GM21360 (cell line): ENCODE results near the gene RBBP8NL.

ENCODE experiments used
- ATAC-seq: cut with Tn5 transposase; IDR thresholded peaks from one replicate; pipeline ENCODE4 v1.9.1; 2021; ENCODE audit warnings: mild to moderate bottlenecking, moderate library complexity; ENCODE audit not compliant: unreplicated experiment

RBBP8NL gene

GRCh38 chr20:62365814-62366369 is 61.4 kb downstream of the RBBP8NL start:
- ATAC-seq = no peak

DNA sequence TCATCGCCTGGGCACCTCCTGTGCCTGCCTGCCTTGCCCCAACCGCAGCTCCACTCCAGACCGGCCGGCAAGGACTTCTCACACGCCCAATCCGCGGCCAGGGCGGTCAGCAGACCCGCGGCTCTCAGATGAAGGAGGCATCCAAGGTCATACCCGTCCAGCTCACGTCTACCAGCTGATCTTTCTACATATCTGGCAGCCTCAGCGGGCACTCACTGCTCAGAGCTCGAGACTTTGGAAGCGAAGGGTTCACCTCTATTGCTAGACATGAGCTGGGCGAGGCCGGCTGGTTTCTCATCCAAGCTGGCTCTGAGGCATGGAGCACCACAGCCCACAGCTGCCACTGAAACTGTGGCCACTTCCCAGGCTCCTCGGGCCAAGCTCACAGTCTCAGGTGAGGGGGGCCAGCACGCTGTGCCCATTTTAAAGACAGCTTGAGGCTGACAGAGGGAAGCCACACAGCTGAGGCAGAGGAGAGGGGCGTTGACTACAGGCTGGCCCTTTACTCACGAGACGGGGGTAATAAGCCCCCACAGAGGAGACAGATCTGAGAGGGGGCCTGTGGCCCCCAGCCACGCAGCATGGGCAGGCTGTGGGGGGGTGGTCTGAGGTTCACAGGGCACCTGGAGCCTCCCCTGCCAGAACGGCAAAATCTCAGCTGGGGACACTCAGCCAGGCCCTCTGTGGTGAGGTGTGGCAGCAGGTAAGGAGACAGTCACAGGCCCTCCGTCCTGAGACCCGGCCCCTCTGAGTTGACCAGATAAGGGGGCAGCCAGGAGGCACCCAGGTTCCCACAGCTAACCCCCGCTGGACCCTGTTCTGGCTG is 62.2 kb downstream of the RBBP8NL start:
- no peak for ATAC-seq

DNA sequence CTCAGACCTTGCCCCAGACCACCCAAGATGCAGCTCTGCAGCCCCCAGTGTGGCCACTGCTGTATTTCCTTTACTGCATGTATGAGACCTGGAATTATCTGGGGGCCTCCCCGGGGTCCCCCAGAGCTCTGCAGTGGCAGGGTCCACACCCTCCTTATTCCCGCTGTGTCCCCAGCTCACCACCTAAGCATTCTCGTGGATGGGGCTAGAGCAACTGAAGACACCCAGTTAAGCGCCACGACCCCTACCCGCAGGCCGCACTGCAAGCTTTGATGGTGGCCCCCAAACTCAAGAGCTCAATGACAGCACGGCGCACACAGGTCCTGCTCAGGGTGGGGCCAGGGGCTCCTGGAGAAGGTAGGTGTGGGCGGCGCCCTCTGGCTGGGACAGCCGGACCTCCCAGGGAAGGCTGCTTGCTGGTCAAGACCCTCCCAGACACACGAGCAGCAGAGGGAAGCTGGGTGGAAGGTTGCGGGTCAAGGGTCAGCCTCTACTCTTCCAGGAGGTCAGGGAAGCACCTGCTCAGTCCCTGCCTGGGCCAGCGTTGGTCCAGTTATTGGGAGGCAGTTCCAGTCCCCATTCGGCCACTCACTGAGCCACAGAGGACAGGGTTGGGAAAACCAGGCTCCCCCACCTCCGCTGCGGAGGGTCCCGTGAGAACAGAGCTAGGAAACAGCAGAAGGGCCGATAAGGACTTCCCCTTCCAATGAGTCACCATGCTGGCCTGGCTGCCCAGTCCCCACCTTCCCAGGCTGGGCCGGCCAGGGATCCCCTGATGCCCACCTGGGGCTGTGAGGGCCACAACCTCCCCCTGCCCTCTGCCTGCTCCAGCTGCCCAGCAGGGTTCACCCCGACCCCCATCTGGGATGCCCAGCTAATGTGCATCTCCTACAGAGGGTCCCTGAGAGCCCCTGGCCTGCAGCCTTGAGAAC is 63.2 kb downstream of the RBBP8NL start:
- no peak for ATAC-seq

DNA sequence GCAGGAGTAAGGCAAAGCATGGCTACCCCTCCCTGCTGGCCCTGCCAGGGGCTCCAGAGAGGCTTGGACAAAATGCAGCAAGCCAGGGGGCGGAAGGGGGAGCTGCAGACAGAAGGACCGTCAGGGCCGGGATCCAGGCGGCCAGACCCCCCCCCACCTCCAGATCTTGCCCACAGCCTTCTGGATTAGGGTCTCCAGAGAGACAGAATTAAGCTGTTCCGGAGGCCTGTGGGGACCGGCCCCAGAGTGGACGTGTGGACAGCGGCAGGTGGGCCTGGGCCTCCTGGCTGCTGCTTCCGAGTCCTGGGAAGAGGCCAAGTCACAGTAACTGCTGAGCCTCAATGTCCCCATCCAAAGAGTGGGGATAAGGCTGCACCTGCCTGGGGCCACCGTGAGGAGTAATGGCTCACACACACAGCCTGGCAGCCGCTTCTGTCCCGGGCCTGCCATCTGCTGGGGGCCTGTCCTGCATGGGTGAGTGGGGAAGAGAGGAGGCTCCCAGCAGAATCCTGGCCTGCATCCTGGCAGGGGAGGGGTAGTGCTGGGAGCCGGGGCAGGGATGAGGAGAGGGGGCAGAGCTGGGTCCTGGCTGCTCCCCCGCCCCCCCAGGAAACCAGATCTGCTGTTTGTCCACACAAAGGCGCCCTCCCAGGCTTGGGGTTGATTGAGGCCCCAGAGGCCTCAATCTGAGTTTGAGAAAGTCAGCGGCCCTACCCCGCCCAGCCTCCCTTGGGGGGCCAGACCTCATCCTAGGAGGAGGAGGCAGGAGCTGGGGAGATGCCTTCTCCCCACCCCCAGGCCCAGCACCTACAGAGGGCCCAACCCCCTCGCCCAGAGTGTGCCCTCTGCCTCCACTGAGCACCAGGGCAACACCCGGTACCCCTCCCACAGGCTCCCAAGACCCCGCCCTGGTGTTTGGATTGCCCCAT is 64.1 kb downstream of the RBBP8NL start:
- no peak for ATAC-seq

DNA sequence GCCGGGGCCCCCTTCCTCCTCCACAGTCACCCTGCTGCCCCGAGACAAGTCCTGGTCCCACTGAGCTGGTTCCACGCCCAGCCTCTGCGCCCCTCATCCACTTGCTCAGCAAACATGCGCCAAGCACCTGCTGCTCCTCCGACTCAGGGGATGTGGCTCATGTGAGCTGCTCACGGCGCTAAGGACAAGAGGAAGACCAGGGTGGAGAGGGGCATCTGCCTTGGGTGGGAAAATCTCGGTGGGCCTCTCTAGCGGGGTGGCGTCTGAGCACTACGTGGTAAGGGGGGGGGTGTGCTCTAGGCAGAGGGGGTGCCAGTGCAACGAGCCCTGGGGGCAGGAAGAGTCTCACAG is 64.8 kb downstream of the RBBP8NL start:
- no peak for ATAC-seq

GRCh38 chr20:62361799-62362589 is 65.3 kb downstream of the RBBP8NL start:
- no peak for ATAC-seq

DNA sequence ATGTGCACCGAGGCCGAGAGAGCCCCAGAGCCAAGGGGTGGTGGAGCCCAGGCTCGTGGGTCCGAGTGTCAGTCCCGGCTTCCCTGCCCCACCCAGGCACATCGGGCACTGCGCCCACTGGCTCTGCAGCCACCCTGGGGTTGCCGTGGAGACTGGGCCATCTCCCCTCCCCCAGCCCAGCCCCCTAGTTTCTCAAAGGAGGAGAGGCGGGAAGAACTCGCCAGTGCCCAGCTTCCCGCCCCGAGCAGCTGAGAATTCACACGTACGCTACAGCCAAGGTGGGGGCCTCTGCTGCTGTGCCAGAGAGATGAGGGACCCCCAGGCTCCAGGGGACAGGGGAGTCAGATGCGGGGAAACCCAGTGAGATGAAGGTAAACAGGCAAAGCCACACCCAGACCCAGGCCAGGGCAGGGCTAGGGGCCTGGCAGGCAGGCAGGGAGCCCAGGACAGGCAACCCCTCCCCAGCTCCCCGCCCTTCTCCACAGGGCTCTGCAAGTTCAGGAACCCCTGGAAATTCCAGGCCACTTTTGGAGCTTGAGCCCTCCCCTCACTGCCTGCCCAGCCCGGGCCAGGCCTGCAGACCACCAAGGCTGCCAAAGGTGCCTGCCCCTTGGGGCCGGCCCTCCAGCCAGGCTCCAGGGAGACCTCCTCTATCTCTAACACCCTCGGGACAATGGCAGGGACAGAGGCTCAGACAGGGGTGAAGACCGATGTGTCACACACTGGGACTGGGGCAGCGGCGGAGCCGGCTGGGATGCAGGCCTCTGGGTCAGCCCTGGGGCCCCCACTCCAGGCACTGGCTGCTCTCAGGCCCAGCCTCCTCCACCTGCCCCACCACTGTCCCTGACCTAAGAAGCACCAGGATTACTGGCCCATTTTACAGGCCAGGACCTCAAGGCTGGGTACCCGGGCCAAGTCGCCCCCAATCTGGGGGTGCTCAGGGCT is 66.2 kb downstream of the RBBP8NL start:
- ATAC-seq = no peak
